Neural cell (in vitro differentiated cells): Measurements from ENCODE around the gene TCFL5. TPM values are rescaled to one million over a fixed set of nuclear protein-coding genes. Genes with fewer than 3 reads are reported as not detected.

Source experiments
- H2AFZ ChIP-seq: fragments of 200-600, 300-800 bp; sonication (generic), shearing (Covaris generic); 2 replicates; pipeline ENCODE4 v1.6.0; 2014; ENCODE audit warnings: low read depth, mild to moderate bottlenecking, antibody characterized with exemption, low read length, moderate library complexity
- H3F3A ChIP-seq: fragments of 200-600 bp; shearing (Covaris generic); 2 replicates; pipeline ENCODE4 v1.6.1; 2016; ENCODE audit warnings: mild to moderate bottlenecking, moderate library complexity, mixed read lengths, antibody characterized with exemption, low read length; ENCODE audit not compliant: insufficient read depth, poor library complexity, severe bottlenecking
- H3K27ac ChIP-seq: fragments of 200-600, 300-800 bp; sonication (generic), shearing (Covaris generic); 2 replicates; pipeline ENCODE4 v1.5.1; 2014; ENCODE audit warnings: mild to moderate bottlenecking, low read length, moderate library complexity
- H3K27me3 ChIP-seq: fragments of 300-800, 200-600 bp; sonication (generic), shearing (Covaris generic); 2 replicates; pipeline ENCODE4 v1.6.0; 2014; ENCODE audit warnings: mild to moderate bottlenecking, low read depth, low read length, moderate library complexity; ENCODE audit not compliant: insufficient read depth
- H3K36me3 ChIP-seq: fragments of 300-800, 200-600 bp; sonication (generic), shearing (Covaris generic); 2 replicates; pipeline ENCODE4 v1.5.1; 2014; ENCODE audit warnings: mild to moderate bottlenecking, antibody characterized with exemption, low read length, moderate library complexity; ENCODE audit not compliant: insufficient read depth
- H3K4me2 ChIP-seq: fragments of 300-800, 200-600 bp; sonication (generic), shearing (Covaris generic); 2 replicates; pipeline ENCODE4 v1.6.0; 2014; ENCODE audit warnings: mild to moderate bottlenecking, low read length
- H3K4me3 ChIP-seq: fragments of 300-800, 200-600 bp; sonication (generic), shearing (Covaris generic); 2 replicates; pipeline ENCODE4 v1.5.1; 2014; ENCODE audit warnings: mild to moderate bottlenecking, low read length, moderate library complexity
- H3K79me2 ChIP-seq: fragments of 200-600 bp; shearing (Covaris generic); replicated peaks from 2 replicates; pipeline ENCODE4 v1.6.0; 2014; ENCODE audit warnings: mild to moderate bottlenecking, low read length, moderate library complexity; ENCODE audit not compliant: insufficient read depth
- H3K9ac ChIP-seq: fragments of 300-800, 200-600 bp; sonication (generic), shearing (Covaris generic); 2 replicates; pipeline ENCODE4 v1.6.1; 2016; ENCODE audit warnings: mild to moderate bottlenecking, low read length, mixed read lengths
- H3K9me2 ChIP-seq: fragments of 200-600 bp; shearing (Covaris generic); 2 replicates; pipeline ENCODE4 v1.6.1; 2016; ENCODE audit warnings: mild to moderate bottlenecking, low read length, mixed read lengths; ENCODE audit not compliant: insufficient read depth
- H3K9me3 ChIP-seq: fragments of 200-600, 300-800 bp; sonication (generic), shearing (Covaris generic); 2 replicates; pipeline ENCODE4 v1.6.1; 2016; ENCODE audit warnings: mild to moderate bottlenecking, mixed run types, low read length, moderate library complexity, mixed read lengths
- H4K20me1 ChIP-seq: fragments of 200-600 bp; shearing (Covaris generic); 2 replicates; pipeline ENCODE4 v1.6.1; 2016; ENCODE audit warnings: mild to moderate bottlenecking, mixed run types; ENCODE audit not compliant: insufficient read depth
- EP300 ChIP-seq: fragments of 450-650 bp; conservative IDR thresholded peaks from 2 replicates; pipeline ENCODE4 v1.6.1; 2014; ENCODE audit warnings: antibody characterized with exemption, mild to moderate bottlenecking, moderate library complexity; ENCODE audit not compliant: poor library complexity, severe bottlenecking
- EZH2 ChIP-seq: fragments of 200-600, 300-800 bp; shearing (Covaris generic), sonication (generic); IDR thresholded peaks from 2 replicates; pipeline ENCODE4 v1.6.1; 2014; ENCODE audit warnings: antibody characterized with exemption, low read length, borderline replicate concordance, mild to moderate bottlenecking; ENCODE audit not compliant: insufficient read depth, poor library complexity, severe bottlenecking
- MXI1 ChIP-seq: fragments of 450-650 bp; conservative IDR thresholded peaks from 2 replicates; pipeline ENCODE4 v1.6.1; 2014; ENCODE audit warnings: antibody characterized with exemption, mild to moderate bottlenecking; ENCODE audit not compliant: poor library complexity, severe bottlenecking
- POLR2AphosphoS5 ChIP-seq: IDR thresholded peaks from 2 replicates; pipeline ENCODE4 v1.6.1; 2012
- RAD21 ChIP-seq: fragments of 450-650 bp; conservative IDR thresholded peaks from 2 replicates; pipeline ENCODE4 v1.6.1; 2014; ENCODE audit warnings: antibody characterized with exemption, mild to moderate bottlenecking, moderate library complexity
- SMC3 ChIP-seq: fragments of 450-650 bp; conservative IDR thresholded peaks from 2 replicates; pipeline ENCODE4 v1.6.1; 2014; ENCODE audit warnings: antibody characterized with exemption, mild to moderate bottlenecking, moderate library complexity; ENCODE audit not compliant: poor library complexity
- TAF1 ChIP-seq: IDR thresholded peaks from 2 replicates; pipeline ENCODE4 v1.6.1; 2012; ENCODE audit warnings: low read depth
- polyA plus RNA-seq: library from polyadenylated mRNA; depleted of rRNA; stranded (reverse); fragments of >200 nt; gene quantifications from 2 replicates; pipeline ENCODE4 v1.2.3, GENCODE V29; 2014
- TF ChIP-seq, protein P1 (sequence below): fragments of 450-650 bp; IDR thresholded peaks from 2 replicates; pipeline ENCODE4 v1.5.1; 2014; ENCODE audit warnings: antibody characterized with exemption, mild to moderate bottlenecking, moderate library complexity; ENCODE audit not compliant: poor library complexity, severe bottlenecking
- TF ChIP-seq, protein P2 (sequence below): IDR thresholded peaks from 2 replicates; pipeline ENCODE4 v1.6.1; 2012; ENCODE audit warnings: borderline replicate concordance

The TCFL5 gene
- polyA plus RNA-seq, 1 donor from 2014 or later = 9.8 TPM

DNA sequence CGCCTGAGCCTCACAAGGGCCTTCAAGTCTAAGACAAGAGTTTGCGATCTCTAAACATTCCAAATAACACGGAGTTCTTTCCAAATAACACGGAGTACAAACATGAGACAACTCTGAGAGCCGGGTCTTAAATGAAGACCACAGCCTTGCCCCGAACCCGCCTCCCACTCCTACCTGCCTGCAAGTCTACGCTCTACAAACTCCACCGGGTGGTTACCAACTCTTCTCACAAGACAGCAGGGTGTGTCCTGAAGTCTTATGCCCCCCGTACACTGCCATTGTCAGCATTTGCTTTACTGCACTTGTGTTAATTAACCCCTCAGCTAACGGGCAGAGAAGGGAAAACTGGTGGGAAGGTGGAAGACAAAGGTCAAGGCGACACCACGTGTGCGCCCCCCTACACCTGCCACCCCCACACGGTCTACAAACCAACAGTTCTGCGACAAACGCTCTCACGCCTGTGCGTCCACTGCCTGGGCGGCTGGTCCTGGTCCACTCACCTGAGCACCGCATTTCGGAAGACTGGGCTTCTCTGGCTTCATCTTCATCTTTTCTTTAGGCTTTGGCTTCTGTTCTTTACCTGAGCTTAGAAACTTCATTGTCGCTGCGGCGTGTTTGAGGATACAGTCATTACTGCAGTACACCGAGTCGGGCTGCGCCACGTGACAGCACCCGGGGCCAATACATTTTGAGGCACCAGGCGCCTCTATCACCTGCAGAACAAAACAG is 45.2 kb upstream of the TCFL5 start:
- H4K20me1 ChIP-seq = peaks cover 10% of the 10 kb centered on the region
- H3K4me3 ChIP-seq = no peak overlapping the region
- H3K79me2 ChIP-seq = peaks cover 15% of the 10 kb centered on the region
- no peak overlapping the region for H3K4me2 ChIP-seq
- H3K27ac ChIP-seq = no peak overlapping the region
- TF ChIP-seq EP300 = no peak
- H3K27me3 ChIP-seq = no peaks in the 10 kb centered on the region
- H2AFZ ChIP-seq = no peak overlapping the region
- peaks cover 8% of the 10 kb centered on the region for H3K36me3 ChIP-seq
- no peaks in the 10 kb centered on the region for H3K9me2 ChIP-seq
- no peaks in the 10 kb centered on the region for H3K9me3 ChIP-seq
- no peaks in the 10 kb centered on the region for H3F3A ChIP-seq
- H3K9ac ChIP-seq = no peak overlapping the region

- Histone ChIP-seq H3K27me3 (no peaks in the 10 kb centered on the region), H3K9me2 (no peaks in the 10 kb centered on the region), H3F3A (no peaks in the 10 kb centered on the region), H3K27ac (no peak overlapping the region), H4K20me1 (peaks cover 6% of the 10 kb centered on the region), H3K9me3 (no peaks in the 10 kb centered on the region), H2AFZ (no peak overlapping the region), H3K79me2 (peaks cover 11% of the 10 kb centered on the region), H3K4me3 (no peak overlapping the region), H3K4me2 (no peak overlapping the region), H3K36me3 (peaks cover 8% of the 10 kb centered on the region), H3K9ac (no peak overlapping the region)
- TF ChIP-seq, protein P1, sequence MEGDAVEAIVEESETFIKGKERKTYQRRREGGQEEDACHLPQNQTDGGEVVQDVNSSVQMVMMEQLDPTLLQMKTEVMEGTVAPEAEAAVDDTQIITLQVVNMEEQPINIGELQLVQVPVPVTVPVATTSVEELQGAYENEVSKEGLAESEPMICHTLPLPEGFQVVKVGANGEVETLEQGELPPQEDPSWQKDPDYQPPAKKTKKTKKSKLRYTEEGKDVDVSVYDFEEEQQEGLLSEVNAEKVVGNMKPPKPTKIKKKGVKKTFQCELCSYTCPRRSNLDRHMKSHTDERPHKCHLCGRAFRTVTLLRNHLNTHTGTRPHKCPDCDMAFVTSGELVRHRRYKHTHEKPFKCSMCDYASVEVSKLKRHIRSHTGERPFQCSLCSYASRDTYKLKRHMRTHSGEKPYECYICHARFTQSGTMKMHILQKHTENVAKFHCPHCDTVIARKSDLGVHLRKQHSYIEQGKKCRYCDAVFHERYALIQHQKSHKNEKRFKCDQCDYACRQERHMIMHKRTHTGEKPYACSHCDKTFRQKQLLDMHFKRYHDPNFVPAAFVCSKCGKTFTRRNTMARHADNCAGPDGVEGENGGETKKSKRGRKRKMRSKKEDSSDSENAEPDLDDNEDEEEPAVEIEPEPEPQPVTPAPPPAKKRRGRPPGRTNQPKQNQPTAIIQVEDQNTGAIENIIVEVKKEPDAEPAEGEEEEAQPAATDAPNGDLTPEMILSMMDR = no peak
- TF ChIP-seq POLR2AphosphoS5 = no peak
- TF ChIP-seq EZH2 = no peak
- TF ChIP-seq, protein P2, sequence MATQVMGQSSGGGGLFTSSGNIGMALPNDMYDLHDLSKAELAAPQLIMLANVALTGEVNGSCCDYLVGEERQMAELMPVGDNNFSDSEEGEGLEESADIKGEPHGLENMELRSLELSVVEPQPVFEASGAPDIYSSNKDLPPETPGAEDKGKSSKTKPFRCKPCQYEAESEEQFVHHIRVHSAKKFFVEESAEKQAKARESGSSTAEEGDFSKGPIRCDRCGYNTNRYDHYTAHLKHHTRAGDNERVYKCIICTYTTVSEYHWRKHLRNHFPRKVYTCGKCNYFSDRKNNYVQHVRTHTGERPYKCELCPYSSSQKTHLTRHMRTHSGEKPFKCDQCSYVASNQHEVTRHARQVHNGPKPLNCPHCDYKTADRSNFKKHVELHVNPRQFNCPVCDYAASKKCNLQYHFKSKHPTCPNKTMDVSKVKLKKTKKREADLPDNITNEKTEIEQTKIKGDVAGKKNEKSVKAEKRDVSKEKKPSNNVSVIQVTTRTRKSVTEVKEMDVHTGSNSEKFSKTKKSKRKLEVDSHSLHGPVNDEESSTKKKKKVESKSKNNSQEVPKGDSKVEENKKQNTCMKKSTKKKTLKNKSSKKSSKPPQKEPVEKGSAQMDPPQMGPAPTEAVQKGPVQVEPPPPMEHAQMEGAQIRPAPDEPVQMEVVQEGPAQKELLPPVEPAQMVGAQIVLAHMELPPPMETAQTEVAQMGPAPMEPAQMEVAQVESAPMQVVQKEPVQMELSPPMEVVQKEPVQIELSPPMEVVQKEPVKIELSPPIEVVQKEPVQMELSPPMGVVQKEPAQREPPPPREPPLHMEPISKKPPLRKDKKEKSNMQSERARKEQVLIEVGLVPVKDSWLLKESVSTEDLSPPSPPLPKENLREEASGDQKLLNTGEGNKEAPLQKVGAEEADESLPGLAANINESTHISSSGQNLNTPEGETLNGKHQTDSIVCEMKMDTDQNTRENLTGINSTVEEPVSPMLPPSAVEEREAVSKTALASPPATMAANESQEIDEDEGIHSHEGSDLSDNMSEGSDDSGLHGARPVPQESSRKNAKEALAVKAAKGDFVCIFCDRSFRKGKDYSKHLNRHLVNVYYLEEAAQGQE = no peak
- no peak for TF ChIP-seq TAF1
- no peak for TF ChIP-seq SMC3
- no peak for TF ChIP-seq MXI1
- no peak for TF ChIP-seq RAD21
- no peak for TF ChIP-seq EP300
Observed at GRCh38 chr20:62906209-62906608, 44.6 kb upstream of the TCFL5 start.
